ENCODE data around the gene SLC25A12. TPM values are rescaled to one million over a fixed set of nuclear protein-coding genes. Genes with fewer than 3 reads are reported as not detected.
A peak's percentile ranks its signal among the peaks of the same experiment; 100 is the strongest.
"Not testable (repeated sequence)": the region's sequence is repeated elsewhere in the genome, so short reads cannot be mapped to it uniquely, and the experiment has no call there.

Gene SLC25A12
- total RNA-seq, 1 donor from 2014 or later = 11.5 TPM

DNA sequence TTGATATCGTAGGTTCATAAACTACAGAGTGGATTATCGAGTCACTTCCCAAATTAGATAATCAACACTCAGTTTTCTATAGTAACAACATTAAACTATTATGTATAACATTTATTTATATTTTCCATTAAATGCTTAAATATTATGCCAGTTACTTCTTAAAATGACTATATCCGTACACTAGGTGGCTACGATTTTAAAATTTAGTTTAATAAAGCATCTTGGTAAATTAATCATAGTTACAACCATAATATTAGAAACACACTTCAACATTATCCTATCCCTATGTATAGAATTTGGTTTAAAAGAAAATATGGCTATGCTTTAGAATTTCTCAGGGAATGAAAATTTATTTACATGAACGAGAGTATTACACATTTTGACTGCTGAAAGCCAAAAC lies 80.3 kb downstream of the SLC25A12 start:
- ATAC-seq (no peak), DNase-seq (no peak)
- intact Hi-C loops (cut with DNase I) = no loop called here
- no peak overlapping the region for H3K4me3 ChIP-seq
- H3K36me3 ChIP-seq = peaks cover 4% of the 10 kb centered on the region
- no peaks in the 10 kb centered on the region for H3K9me3 ChIP-seq
- no peaks in the 10 kb centered on the region for H3K4me1 ChIP-seq
- TF ChIP-seq, protein P1, sequence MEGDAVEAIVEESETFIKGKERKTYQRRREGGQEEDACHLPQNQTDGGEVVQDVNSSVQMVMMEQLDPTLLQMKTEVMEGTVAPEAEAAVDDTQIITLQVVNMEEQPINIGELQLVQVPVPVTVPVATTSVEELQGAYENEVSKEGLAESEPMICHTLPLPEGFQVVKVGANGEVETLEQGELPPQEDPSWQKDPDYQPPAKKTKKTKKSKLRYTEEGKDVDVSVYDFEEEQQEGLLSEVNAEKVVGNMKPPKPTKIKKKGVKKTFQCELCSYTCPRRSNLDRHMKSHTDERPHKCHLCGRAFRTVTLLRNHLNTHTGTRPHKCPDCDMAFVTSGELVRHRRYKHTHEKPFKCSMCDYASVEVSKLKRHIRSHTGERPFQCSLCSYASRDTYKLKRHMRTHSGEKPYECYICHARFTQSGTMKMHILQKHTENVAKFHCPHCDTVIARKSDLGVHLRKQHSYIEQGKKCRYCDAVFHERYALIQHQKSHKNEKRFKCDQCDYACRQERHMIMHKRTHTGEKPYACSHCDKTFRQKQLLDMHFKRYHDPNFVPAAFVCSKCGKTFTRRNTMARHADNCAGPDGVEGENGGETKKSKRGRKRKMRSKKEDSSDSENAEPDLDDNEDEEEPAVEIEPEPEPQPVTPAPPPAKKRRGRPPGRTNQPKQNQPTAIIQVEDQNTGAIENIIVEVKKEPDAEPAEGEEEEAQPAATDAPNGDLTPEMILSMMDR (IDR thresholded peaks at IDR 0.05) = no peak
- no peak overlapping the region for H3K27ac ChIP-seq
- no peaks in the 10 kb centered on the region for H3K27me3 ChIP-seq

- intact Hi-C loops (cut with DNase I) = no loop called here
- TF ChIP-seq, protein P1 (IDR thresholded peaks at IDR 0.05) = no peak
- no peak overlapping the region for H3K4me3 ChIP-seq
- DNase-seq (no peak), ATAC-seq (no peak)
- H3K9me3 ChIP-seq = no peaks in the 10 kb centered on the region
- no peak overlapping the region for H3K27ac ChIP-seq
- H3K27me3 ChIP-seq = no peaks in the 10 kb centered on the region
- H3K36me3 ChIP-seq = peaks cover 5% of the 10 kb centered on the region
- H3K4me1 ChIP-seq = no peaks in the 10 kb centered on the region
These were observed 80.9 kb downstream of the SLC25A12 start for GRCh38 chr2:171813126-171813525.

DNA sequence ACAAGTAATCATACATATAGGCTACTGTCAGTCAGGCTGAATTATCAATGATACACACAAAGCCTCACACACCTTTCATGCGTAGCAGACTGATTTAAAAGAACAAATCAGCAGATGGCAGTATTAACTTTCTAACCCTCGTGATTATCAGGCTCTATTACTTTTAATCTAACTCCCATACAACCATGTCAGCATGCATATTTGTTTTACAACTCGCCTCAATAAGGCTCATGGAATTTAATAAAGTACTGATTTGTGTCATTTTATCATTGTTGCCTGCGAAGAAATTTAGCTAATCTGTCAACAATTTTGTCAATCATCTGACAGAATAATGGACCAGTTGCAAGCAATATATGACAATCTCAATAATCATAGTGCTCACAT lies 82.8 kb downstream of the SLC25A12 start:
- no peaks in the 10 kb centered on the region for H3K27me3 ChIP-seq
- peak; percentile 38 for ATAC-seq
- TF ChIP-seq, protein P1 (IDR thresholded peaks at IDR 0.05) = peak; percentile 28
- no peak overlapping the region for H3K27ac ChIP-seq
- no peak overlapping the region for H3K4me3 ChIP-seq
- peaks cover 12% of the 10 kb centered on the region for H3K36me3 ChIP-seq
- no peak for DNase-seq
- no peaks in the 10 kb centered on the region for H3K9me3 ChIP-seq
- no peaks in the 10 kb centered on the region for H3K4me1 ChIP-seq
- intact Hi-C loops (cut with DNase I) = no loop called here

- H3K27me3 ChIP-seq = no peaks in the 10 kb centered on the region
- no peaks in the 10 kb centered on the region for H3K4me1 ChIP-seq
- no peak for ATAC-seq
- intact Hi-C loops (cut with DNase I) = no loop called here
- no peak overlapping the region for H3K27ac ChIP-seq
- H3K36me3 ChIP-seq = peaks cover 12% of the 10 kb centered on the region
- H3K9me3 ChIP-seq = no peaks in the 10 kb centered on the region
- TF ChIP-seq, protein P1 (IDR thresholded peaks at IDR 0.05) = no peak
- no peak overlapping the region for H3K4me3 ChIP-seq
- DNase-seq = no peak
These were observed 83.4 kb downstream of the SLC25A12 start for GRCh38 chr2:171810422-171811244.

- H3K36me3 ChIP-seq = peaks cover 12% of the 10 kb centered on the region
- ATAC-seq; H3K27me3 ChIP-seq; H3K27ac ChIP-seq; H3K4me3 ChIP-seq; DNase-seq; H3K9me3 ChIP-seq; H3K4me1 ChIP-seq; intact Hi-C loops (cut with DNase I): not testable (repeated sequence)
These were observed 85.2 kb downstream of the SLC25A12 start for GRCh38 chr2:171808885-171809284.

- no peak overlapping the region for H3K4me3 ChIP-seq
- H3K27me3 ChIP-seq = no peaks in the 10 kb centered on the region
- peaks cover 9% of the 10 kb centered on the region for H3K36me3 ChIP-seq
- intact Hi-C loops (cut with DNase I) = no loop called here
- TF ChIP-seq, protein P1 (IDR thresholded peaks at IDR 0.05) = no peak
- H3K9me3 ChIP-seq = no peaks in the 10 kb centered on the region
- H3K27ac ChIP-seq = no peak overlapping the region
- no peaks in the 10 kb centered on the region for H3K4me1 ChIP-seq
- no peak for ATAC-seq
- DNase-seq = no peak
These were observed 86.1 kb downstream of the SLC25A12 start for GRCh38 chr2:171807831-171808393.

All from upper lobe of right lung (tissue), 1 donor.